ENCODE data around the gene WBP4.

DNA sequence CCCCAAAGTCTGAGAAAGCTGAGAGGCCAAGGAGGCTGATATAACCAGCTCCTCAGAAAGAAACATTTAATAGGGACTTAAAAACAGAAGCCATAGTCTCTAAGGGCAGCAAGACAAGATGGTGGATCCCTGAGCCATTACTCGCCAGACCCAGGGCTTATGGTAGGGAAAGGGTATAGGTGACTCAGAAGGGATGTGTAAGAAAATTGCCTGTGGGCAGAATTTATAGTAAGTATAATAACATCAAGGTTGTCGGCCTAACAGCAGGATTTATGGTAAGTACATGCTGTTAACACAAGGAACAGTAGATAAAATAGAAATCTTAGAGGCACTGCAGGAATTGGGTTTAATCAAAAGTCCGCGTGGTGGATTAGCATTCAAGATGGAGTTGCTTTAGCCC is 56.6 kb downstream of the WBP4 start:
- TF ChIP-seq, protein P1, sequence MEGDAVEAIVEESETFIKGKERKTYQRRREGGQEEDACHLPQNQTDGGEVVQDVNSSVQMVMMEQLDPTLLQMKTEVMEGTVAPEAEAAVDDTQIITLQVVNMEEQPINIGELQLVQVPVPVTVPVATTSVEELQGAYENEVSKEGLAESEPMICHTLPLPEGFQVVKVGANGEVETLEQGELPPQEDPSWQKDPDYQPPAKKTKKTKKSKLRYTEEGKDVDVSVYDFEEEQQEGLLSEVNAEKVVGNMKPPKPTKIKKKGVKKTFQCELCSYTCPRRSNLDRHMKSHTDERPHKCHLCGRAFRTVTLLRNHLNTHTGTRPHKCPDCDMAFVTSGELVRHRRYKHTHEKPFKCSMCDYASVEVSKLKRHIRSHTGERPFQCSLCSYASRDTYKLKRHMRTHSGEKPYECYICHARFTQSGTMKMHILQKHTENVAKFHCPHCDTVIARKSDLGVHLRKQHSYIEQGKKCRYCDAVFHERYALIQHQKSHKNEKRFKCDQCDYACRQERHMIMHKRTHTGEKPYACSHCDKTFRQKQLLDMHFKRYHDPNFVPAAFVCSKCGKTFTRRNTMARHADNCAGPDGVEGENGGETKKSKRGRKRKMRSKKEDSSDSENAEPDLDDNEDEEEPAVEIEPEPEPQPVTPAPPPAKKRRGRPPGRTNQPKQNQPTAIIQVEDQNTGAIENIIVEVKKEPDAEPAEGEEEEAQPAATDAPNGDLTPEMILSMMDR (IDR thresholded peaks at IDR 0.05): no peak
- TF ChIP-seq POLR2A (IDR thresholded peaks at IDR 0.05): no peak

All from heart left ventricle (tissue), 13 donors.